PFSK-1 (cell line): ENCODE results near the gene PBX2.

Source experiments
- FOXP2 ChIP-seq: optimal IDR thresholded peaks from 2 replicates; pipeline ENCODE3; 2011; ENCODE audit warnings: borderline replicate concordance, control low read depth, inconsistent platforms; ENCODE audit not compliant: insufficient read depth; ENCODE audit errors: extremely low read length, extremely low read depth
- POLR2AphosphoS5 ChIP-seq: IDR thresholded peaks from 2 replicates; pipeline ENCODE4 v1.6.1; 2012; ENCODE audit warnings: low read depth, mild to moderate bottlenecking, control low read depth, low read length, moderate library complexity
- SIN3A ChIP-seq: IDR thresholded peaks from 2 replicates; pipeline ENCODE4 v1.6.1; 2012; ENCODE audit warnings: mild to moderate bottlenecking, low read length, moderate library complexity, borderline replicate concordance; ENCODE audit not compliant: insufficient read depth
- TAF1 ChIP-seq: IDR thresholded peaks from 2 replicates; pipeline ENCODE4 v1.6.1; 2012; ENCODE audit warnings: low read length, control low read depth, borderline replicate concordance; ENCODE audit not compliant: insufficient read depth
- TF ChIP-seq, protein P1 (sequence below), 2 experiments: IDR thresholded peaks; 2 replicates each; pipeline versions ENCODE4 v1.6.1 to v1.8.0; 2011 to 2012; ENCODE audit warnings: low read depth in 2 of 2, low read length in 2 of 2, control low read depth in 1 of 2, inconsistent platforms in 1 of 2, mild to moderate bottlenecking in 1 of 2, moderate library complexity in 1 of 2; ENCODE audit not compliant: insufficient read depth in 1 of 2

Gene PBX2

GRCh38 chr6:32153564-32154513 lies 36.2 kb downstream of the PBX2 start, which contains the start of gene PPT2:
TSS of gene PPT2 (plus strand) at chr6:32154141. CDS start at chr6:32154595, 454 bp downstream.
- TF ChIP-seq POLR2AphosphoS5 (peak; percentile 86), TAF1 (0 out of 2 replicates have a peak, but pooled peaks have one; percentile 20), FOXP2 (peak; percentile 90), SIN3A (peak; percentile 93; the same call in 1 of the 2 replicates)
- TF ChIP-seq, protein P1, sequence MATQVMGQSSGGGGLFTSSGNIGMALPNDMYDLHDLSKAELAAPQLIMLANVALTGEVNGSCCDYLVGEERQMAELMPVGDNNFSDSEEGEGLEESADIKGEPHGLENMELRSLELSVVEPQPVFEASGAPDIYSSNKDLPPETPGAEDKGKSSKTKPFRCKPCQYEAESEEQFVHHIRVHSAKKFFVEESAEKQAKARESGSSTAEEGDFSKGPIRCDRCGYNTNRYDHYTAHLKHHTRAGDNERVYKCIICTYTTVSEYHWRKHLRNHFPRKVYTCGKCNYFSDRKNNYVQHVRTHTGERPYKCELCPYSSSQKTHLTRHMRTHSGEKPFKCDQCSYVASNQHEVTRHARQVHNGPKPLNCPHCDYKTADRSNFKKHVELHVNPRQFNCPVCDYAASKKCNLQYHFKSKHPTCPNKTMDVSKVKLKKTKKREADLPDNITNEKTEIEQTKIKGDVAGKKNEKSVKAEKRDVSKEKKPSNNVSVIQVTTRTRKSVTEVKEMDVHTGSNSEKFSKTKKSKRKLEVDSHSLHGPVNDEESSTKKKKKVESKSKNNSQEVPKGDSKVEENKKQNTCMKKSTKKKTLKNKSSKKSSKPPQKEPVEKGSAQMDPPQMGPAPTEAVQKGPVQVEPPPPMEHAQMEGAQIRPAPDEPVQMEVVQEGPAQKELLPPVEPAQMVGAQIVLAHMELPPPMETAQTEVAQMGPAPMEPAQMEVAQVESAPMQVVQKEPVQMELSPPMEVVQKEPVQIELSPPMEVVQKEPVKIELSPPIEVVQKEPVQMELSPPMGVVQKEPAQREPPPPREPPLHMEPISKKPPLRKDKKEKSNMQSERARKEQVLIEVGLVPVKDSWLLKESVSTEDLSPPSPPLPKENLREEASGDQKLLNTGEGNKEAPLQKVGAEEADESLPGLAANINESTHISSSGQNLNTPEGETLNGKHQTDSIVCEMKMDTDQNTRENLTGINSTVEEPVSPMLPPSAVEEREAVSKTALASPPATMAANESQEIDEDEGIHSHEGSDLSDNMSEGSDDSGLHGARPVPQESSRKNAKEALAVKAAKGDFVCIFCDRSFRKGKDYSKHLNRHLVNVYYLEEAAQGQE (IDR thresholded peaks at IDR 0.05; ENCODE audit: insufficient read depth in 1 of 2, low read depth in 2 of 2, low read length in 2 of 2), result no peak; a peak in 1 of 4 replicates

DNA sequence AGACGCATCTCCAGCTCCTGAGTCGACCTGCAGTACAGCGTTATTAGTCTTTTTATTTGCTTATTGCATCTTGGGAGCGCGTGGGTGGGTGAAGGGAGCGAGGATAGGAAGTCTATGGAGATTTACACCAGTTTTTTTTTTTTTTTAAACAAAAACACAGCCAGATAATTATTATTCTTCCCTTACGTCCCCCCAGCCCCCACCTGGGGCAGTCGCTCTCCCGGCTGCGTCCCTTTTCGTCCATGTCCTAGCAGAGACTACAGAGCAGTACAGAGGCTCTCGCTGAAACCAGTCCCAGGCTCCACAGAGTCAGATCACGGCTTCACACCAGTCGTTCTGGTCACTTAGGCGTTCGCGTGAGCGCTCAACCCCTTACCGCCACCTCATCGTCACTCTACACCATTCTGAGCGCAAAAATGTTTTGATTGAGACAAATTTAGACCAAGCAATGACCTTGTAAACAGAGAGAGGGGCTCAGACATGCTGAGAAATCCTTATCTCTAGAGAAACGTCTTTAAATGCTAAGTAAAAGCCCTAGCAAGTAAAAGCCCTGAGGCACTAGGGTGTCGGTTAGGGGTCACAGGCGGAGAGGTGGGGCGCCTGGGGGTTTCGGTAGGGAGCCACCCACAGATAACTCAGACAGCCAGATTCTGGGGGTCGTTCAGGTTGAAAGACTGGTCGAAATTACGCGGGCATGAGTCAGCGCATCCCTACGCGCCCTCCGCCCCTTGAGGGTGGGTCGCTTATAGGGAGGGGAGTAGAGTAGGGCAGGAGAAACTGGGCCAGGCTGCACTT lies 37.0 kb downstream of the PBX2 start:
- TF ChIP-seq POLR2AphosphoS5 (no peak), FOXP2 (no peak), TAF1 (no peak), SIN3A (no peak)
- TF ChIP-seq, protein P1 (IDR thresholded peaks at IDR 0.05; ENCODE audit: insufficient read depth in 1 of 2, low read depth in 2 of 2, low read length in 2 of 2), result no peak

DNA sequence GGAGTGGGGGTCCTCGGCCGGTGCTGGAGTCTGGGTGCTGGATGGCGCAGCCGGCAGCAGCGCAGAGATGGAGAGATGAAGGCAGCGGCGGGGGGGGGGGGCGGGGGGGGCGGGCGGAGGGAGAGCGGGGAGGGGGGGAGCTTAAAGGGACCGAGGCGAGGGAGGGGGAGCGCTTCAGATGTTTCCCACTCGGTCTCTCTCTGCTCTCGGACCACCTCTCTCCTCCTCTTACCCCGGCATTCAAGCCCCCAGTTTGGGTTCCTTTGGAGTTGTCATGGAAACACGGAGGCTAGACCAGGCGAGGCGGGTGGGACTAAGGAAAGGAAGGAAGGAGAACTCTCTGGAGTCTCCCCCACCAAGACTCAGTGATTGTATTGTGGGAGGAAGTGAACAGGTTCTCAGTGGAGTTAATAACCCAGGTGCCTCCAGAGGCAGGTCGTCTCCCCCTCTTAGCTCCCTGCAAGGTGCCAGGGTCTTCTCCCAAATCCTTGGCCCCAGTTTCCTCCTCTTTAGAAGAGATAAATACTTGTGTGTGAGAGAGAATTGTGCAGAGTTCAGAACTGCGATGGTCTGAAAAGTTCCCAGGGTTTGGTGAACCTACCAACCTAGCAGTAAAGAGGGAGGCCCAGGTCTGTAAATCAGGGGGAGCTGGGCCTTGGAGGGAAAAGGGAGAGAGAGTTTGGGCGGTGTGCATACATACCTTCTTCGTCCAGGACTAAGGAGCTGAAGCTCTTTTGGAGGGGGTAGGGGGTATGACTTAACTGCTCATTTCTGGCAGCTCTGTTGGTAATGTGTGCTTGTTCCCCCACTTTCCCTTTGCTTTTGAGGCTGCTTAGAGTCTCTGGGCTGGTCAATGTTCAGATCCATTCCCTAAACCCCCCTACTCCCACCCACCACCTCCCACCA lies 37.9 kb downstream of the PBX2 start, which contains the start of gene PRRT1:
Gene PRRT1 (minus strand): TSS at position 77 of the 906 bp plus-strand sequence. CDS start 112 bp downstream, outside the sequence.
- TF ChIP-seq SIN3A, result no peak
- no peak for TF ChIP-seq TAF1
- no peak for TF ChIP-seq POLR2AphosphoS5
- TF ChIP-seq, protein P1 (IDR thresholded peaks at IDR 0.05; ENCODE audit: insufficient read depth in 1 of 2, low read depth in 2 of 2, low read length in 2 of 2), result no peak
- no peak for TF ChIP-seq FOXP2

GRCh38 chr6:32151181-32151862 lies 38.7 kb downstream of the PBX2 start:
- TF ChIP-seq TAF1, result no peak
- TF ChIP-seq FOXP2, result no peak
- TF ChIP-seq, protein P1 (IDR thresholded peaks at IDR 0.05; ENCODE audit: insufficient read depth in 1 of 2, low read depth in 2 of 2, low read length in 2 of 2), result no peak
- TF ChIP-seq POLR2AphosphoS5, result no peak
- TF ChIP-seq SIN3A, result no peak
